GM12891 (cell line): ENCODE measurements around the gene LUZP1.

ENCODE experiments used
- DNase-seq: peaks from one replicate; pipeline ENCODE4 v3.0.0; 2011; ENCODE audit warnings: low spot score; ENCODE audit not compliant: insufficient read length
- FAIRE-seq: peaks from 2 replicates; lab custom pipeline; 2011; peaks lifted over from hg19 to GRCh38; lab: Jason Lieb, UNC
- PAX5 ChIP-seq: IDR thresholded peaks from 2 replicates; pipeline ENCODE4 v1.6.1; 2011; ENCODE audit warnings: low read length, moderate library complexity, mild to moderate bottlenecking; ENCODE audit not compliant: insufficient read depth, severe bottlenecking
- POLR2A ChIP-seq: IDR thresholded peaks from 2 replicates; pipeline ENCODE4 v1.6.1; 2011; ENCODE audit warnings: low read depth, low read length, control low read depth
- POLR2AphosphoS5 ChIP-seq: IDR thresholded peaks from 2 replicates; pipeline ENCODE4 v1.6.1; 2011; ENCODE audit warnings: low read depth, low read length, control low read depth
- POU2F2 ChIP-seq: IDR thresholded peaks from 2 replicates; pipeline ENCODE4 v1.6.1; 2011; ENCODE audit warnings: low read depth, mild to moderate bottlenecking, control low read depth, low read length, moderate library complexity
- SPI1 ChIP-seq: IDR thresholded peaks from 2 replicates; pipeline ENCODE4 v1.6.1; 2011; ENCODE audit warnings: low read depth, low read length, control low read depth
- TAF1 ChIP-seq: IDR thresholded peaks from 2 replicates; pipeline ENCODE4 v1.6.1; 2011; ENCODE audit warnings: low read depth, low read length, control low read depth

Gene LUZP1

DNA sequence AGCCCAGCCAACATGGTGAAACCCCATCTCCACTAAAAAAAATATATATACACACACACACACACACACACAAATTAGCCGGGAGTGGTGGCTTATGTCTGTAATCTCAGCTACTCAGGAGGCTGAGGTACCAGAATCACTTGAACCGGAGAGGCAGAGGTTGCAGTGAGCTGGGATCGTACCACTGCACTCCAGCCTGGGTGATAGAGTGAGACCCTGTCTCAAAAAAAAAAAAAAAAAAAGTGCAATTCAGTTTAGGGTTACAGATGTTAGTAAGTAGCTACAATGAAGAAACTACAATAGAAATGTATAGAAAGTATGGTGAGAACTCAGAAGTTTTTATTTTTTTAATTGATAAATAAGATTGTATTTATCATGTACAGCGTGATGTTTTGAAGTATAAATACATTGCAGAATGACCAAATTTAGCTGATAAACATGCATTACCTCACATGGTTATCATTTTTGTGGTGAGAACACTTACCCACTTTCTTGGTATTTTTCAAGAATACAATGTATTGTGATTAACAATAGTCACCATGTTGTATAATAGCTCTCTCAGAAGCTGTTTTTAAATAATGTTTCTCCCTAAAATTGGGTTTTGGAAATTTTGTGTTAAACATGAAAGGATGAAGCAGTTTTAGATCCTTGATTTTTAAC is 131.4 kb downstream of the LUZP1 start:
- TF ChIP-seq POLR2A (no peak), POLR2AphosphoS5 (no peak), POU2F2 (no peak), SPI1 (no peak), PAX5 (no peak), TAF1 (no peak)
- no peak for FAIRE-seq
- DNase-seq: no peak

DNA sequence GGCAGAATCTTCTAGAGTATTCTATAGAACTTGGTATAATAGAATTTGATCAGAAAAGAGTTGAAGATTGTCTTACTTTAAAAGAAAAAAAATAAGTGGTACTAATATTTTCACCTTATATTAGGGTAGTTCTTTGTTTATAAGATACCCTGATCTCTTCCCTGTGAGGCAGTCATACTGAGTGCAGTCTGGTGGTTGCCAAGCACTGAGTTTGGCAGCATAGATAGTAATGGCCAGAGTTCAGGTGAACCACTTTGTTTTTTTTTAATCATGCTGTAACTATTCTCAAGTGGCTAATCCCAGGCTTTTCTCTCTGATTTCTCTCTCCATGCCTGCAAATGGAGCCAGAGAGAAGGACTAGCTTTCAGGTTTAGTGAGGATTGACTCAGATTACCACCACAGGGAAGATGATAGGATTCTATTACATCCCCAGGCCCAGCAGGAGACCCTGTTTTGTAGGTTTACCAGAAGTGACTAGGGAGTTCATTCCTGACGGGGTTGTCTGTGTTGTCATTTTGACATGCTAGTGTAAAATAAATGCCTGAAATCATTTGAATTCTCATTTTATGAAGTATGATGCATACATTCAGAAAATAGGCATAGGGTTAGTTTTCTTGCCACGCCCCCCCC is 132.7 kb downstream of the LUZP1 start:
- FAIRE-seq (no peak), DNase-seq (no peak)
- TF ChIP-seq SPI1 (no peak), POLR2A (no peak), POU2F2 (no peak), PAX5 (no peak), TAF1 (no peak), POLR2AphosphoS5 (no peak)
